ENCODE results near the gene OST4. TPM values are rescaled to one million over a fixed set of nuclear protein-coding genes. Genes with fewer than 3 reads are reported as not detected.
"Not testable (repeated sequence)": the region's sequence is repeated elsewhere in the genome, so short reads cannot be mapped to it uniquely, and the experiment has no call there.

The OST4 gene
- total RNA-seq, 1 donor from 2014 or later, result 248 TPM

- Histone ChIP-seq H3K4me1 (peaks cover 54% of the 10 kb centered on the region), H3K27me3 (no peaks in the 10 kb centered on the region), H3K36me3 (no peaks in the 10 kb centered on the region), H3K4me3 (peak within 1 kb of the TSS; percentile 59), H3K27ac (peak within 1 kb of the TSS; percentile 84), H3K9me3 (no peaks in the 10 kb centered on the region)
- peak; percentile 17 for ATAC-seq
- TF ChIP-seq CTCF (IDR thresholded peaks at IDR 0.05), result no peak
- peak; percentile 78 for DNase-seq
- intact Hi-C loops (cut with DNase I), result no loop called here
These were observed 7.1 kb upstream of the OST4 start, which contains the start of gene EMILIN1 for GRCh38 chr2:27078267-27079194. EMILIN1 (plus strand) TSS chr2:27078615; CDS start chr2:27079066, 451 bp downstream.

GRCh38 chr2:27077231-27077630 is 5.8 kb upstream of the OST4 start:
- Histone ChIP-seq H3K36me3 (no peaks in the 10 kb centered on the region), H3K27ac (peak overlapping the region; percentile 78), H3K9me3 (no peaks in the 10 kb centered on the region), H3K4me3 (no peak overlapping the region), H3K27me3 (no peaks in the 10 kb centered on the region), H3K4me1 (peaks cover 61% of the 10 kb centered on the region)
- intact Hi-C loops (cut with DNase I), result no loop called here
- no peak for TF ChIP-seq CTCF (IDR thresholded peaks at IDR 0.05)
- DNase-seq (no peak), ATAC-seq (no peak)

- no peak for TF ChIP-seq CTCF (IDR thresholded peaks at IDR 0.05)
- peak overlapping the region; percentile 70 for H3K27ac ChIP-seq
- DNase-seq, result no peak
- H3K4me3 ChIP-seq, result no peak overlapping the region
- H3K27me3 ChIP-seq, result no peaks in the 10 kb centered on the region
- H3K4me1 ChIP-seq, result peaks cover 55% of the 10 kb centered on the region
- no peak for ATAC-seq
- intact Hi-C loops (cut with DNase I), result no loop called here
- H3K36me3 ChIP-seq, result no peaks in the 10 kb centered on the region
- H3K9me3 ChIP-seq, result no peaks in the 10 kb centered on the region
These were observed 4.9 kb upstream of the OST4 start for GRCh38 chr2:27076323-27076722.

GRCh38 chr2:27075566-27075871 is 4.1 kb upstream of the OST4 start:
- H3K9me3 ChIP-seq; H3K36me3 ChIP-seq; H3K27me3 ChIP-seq; intact Hi-C loops (cut with DNase I); ATAC-seq; DNase-seq; H3K4me3 ChIP-seq: not testable (repeated sequence)
- peaks cover 52% of the 10 kb centered on the region for H3K4me1 ChIP-seq
- peak overlapping the region; percentile 70 for H3K27ac ChIP-seq

GRCh38 chr2:27074738-27075565 is 3.5 kb upstream of the OST4 start:
- Histone ChIP-seq H3K27me3 (no peaks in the 10 kb centered on the region), H3K4me1 (peaks cover 56% of the 10 kb centered on the region), H3K9me3 (no peaks in the 10 kb centered on the region), H3K27ac (peak overlapping the region; percentile 70), H3K36me3 (peaks cover 3% of the 10 kb centered on the region), H3K4me3 (no peak overlapping the region)
- DNase-seq (no peak), ATAC-seq (no peak)
- intact Hi-C loops (cut with DNase I), result no loop called here
- no peak for TF ChIP-seq CTCF (IDR thresholded peaks at IDR 0.05)

GRCh38 chr2:27073782-27074181 is 2.3 kb upstream of the OST4 start:
- DNase-seq (no peak), ATAC-seq (no peak)
- peak overlapping the region; percentile 70 for H3K27ac ChIP-seq
- H3K4me3 ChIP-seq, result no peak overlapping the region
- TF ChIP-seq CTCF (IDR thresholded peaks at IDR 0.05), result no peak
- intact Hi-C loops (cut with DNase I), result no loop called here
- peaks cover 12% of the 10 kb centered on the region for H3K36me3 ChIP-seq
- no peaks in the 10 kb centered on the region for H3K9me3 ChIP-seq
- H3K27me3 ChIP-seq, result no peaks in the 10 kb centered on the region
- peaks cover 63% of the 10 kb centered on the region for H3K4me1 ChIP-seq

Data from upper lobe of right lung (tissue), 1 donor.